Activated CD4-positive, CD25-positive, alpha-beta regulatory T cell treated with anti-CD3 and anti-CD28 coated beads, Interleukin-2, amount 50 U/mL, for 16 hours (primary cell): ENCODE data around the gene TRIM77.
"Not testable (repeated sequence)": the region's sequence is repeated elsewhere in the genome, so short reads cannot be mapped to it uniquely, and the experiment has no call there.

Experiments used
- DNase-seq: peaks from one replicate; pipeline ENCODE4 v3.0.0-alpha.2; 2020; ENCODE audit warnings: low read depth, low spot score

TRIM77 gene

GRCh38 chr11:89709999-89710398, at the start of gene TRIM77:
Gene TRIM77 (plus strand): TSS chr11:89710299. CDS start chr11:89710299, 0 bp downstream.
- DNase-seq = not testable (repeated sequence)

GRCh38 chr11:89667001-89667400, 43.1 kb upstream of the TRIM77 start:
- no peak for DNase-seq

- DNase-seq = not testable (repeated sequence)
Observed at GRCh38 chr11:89668158-89668557, 41.9 kb upstream of the TRIM77 start.

GRCh38 chr11:89669586-89669985, 40.5 kb upstream of the TRIM77 start:
- not testable (repeated sequence) for DNase-seq

- not testable (repeated sequence) for DNase-seq
Observed at GRCh38 chr11:89669993-89670669, 40.0 kb upstream of the TRIM77 start.

- DNase-seq = not testable (repeated sequence)
Observed at GRCh38 chr11:89672547-89672946, 37.6 kb upstream of the TRIM77 start.

- DNase-seq = not testable (repeated sequence)
Observed at GRCh38 chr11:89673380-89673779, 36.7 kb upstream of the TRIM77 start.

GRCh38 chr11:89675383-89675782, 34.7 kb upstream of the TRIM77 start:
- not testable (repeated sequence) for DNase-seq

- DNase-seq = not testable (repeated sequence)
Observed at GRCh38 chr11:89675948-89676347, 34.2 kb upstream of the TRIM77 start.

- not testable (repeated sequence) for DNase-seq
Observed at GRCh38 chr11:89707080-89707479, 3.0 kb upstream of the TRIM77 start.

- not testable (repeated sequence) for DNase-seq
Observed at GRCh38 chr11:89724866-89725498, 14.9 kb downstream of the TRIM77 start.

GRCh38 chr11:89730215-89730614, 20.1 kb downstream of the TRIM77 start:
- DNase-seq = not testable (repeated sequence)

- DNase-seq = no peak
Observed at GRCh38 chr11:89736566-89736965, 26.5 kb downstream of the TRIM77 start.

GRCh38 chr11:89737116-89737515, 27.0 kb downstream of the TRIM77 start:
- DNase-seq = no peak

- DNase-seq = not testable (repeated sequence)
Observed at GRCh38 chr11:89741406-89741805, 31.3 kb downstream of the TRIM77 start.

GRCh38 chr11:89744158-89744557, 34.1 kb downstream of the TRIM77 start:
- not testable (repeated sequence) for DNase-seq

- not testable (repeated sequence) for DNase-seq
Observed at GRCh38 chr11:89750822-89751221, 40.7 kb downstream of the TRIM77 start.
